HepG2 (cell line): ENCODE results near the gene SYP. TPM values are rescaled to one million over a fixed set of nuclear protein-coding genes. Genes with fewer than 3 reads are reported as not detected.

Source experiments
- ATAC-seq: fragments of 200-7000 bp; cut with Tn5 transposase; 3 replicates; pipeline ENCODE4 v1.9.1; 2020; ENCODE audit warnings: mild to moderate bottlenecking, moderate library complexity
- BruUV-seq: library from RNA; stranded (reverse); fragments of 400-500 nt; replicated peaks from 2 replicates; lab custom pipeline; 2021; lab: Mats Ljungman, UMichigan
- CTCF ChIA-PET: fragments of 300-600 bp; formaldehyde crosslinking; extraction: SDS; loops from one replicate; lab custom pipeline; 2021; ENCODE audit warnings: low total read pairs, inconsistent platforms, low intra/inter-chr PET ratio; lab: Yijun Ruan, JAX
- POLR2A ChIA-PET: fragments of 350-600 bp; sonication (Branson Sonifier 250); formaldehyde crosslinking; loops from one replicate; lab custom pipeline; 2020; ENCODE audit warnings: antibody characterized with exemption, inconsistent platforms; lab: Yijun Ruan, JAX
- DNase-seq: peaks from one replicate; pipeline ENCODE4 v3.0.0-alpha.2; 2015; ENCODE audit warnings: low spot score
- FAIRE-seq: peaks from 3 replicates; lab custom pipeline; 2011; peaks lifted over from hg19 to GRCh38; lab: Jason Lieb, UNC
- H2AFZ ChIP-seq: one replicate; pipeline ENCODE4 v1.6.1; 2011; ENCODE audit warnings: low read length, inconsistent platforms
- H3K27ac ChIP-seq: fragments of 300-600 bp; 3 replicates; pipeline ENCODE4 v1.8.0; 2011; ENCODE audit warnings: mixed run types, mild to moderate bottlenecking, mixed read lengths, low read length, inconsistent platforms; ENCODE audit not compliant: insufficient read depth; ENCODE audit errors: extremely low read length
- H3K27me3 ChIP-seq, 2 experiments: fragments of 200-600 bp in 1 of 2; 2 replicates in 1 of 2; 3 replicates in 1 of 2; pipeline versions ENCODE4 v1.6.0 to v1.8.0; 2011; ENCODE audit warnings: low read length in 2 of 2, mild to moderate bottlenecking in 2 of 2, moderate library complexity in 2 of 2, inconsistent platforms in 1 of 2; ENCODE audit not compliant: insufficient read depth in 2 of 2, control insufficient read depth in 1 of 2
- H3K36me3 ChIP-seq, 2 experiments: fragments of 200-600 bp in 1 of 2; replicated peaks in 1 of 2; 2 replicates in 1 of 2; 3 replicates in 1 of 2; pipeline versions ENCODE4 v1.5.1 to v1.8.0; 2011; ENCODE audit warnings: low read length in 2 of 2, inconsistent platforms in 1 of 2; ENCODE audit not compliant: insufficient read depth in 2 of 2, control insufficient read depth in 1 of 2
- H3K4me1 ChIP-seq: 2 replicates; pipeline ENCODE4 v1.5.1; 2012; ENCODE audit warnings: low read length, inconsistent platforms; ENCODE audit not compliant: insufficient read depth
- H3K4me2 ChIP-seq: 2 replicates; pipeline ENCODE4 v1.6.0; 2011; ENCODE audit warnings: low read depth, low read length, inconsistent platforms
- H3K4me3 ChIP-seq, 3 experiments: fragments of 200-600 bp in 1 of 3; sonication (generic), shearing (Covaris generic) in 1 of 3; replicated peaks in 1 of 3; 2 replicates each; pipeline ENCODE4 v1.5.1; 2011 to 2016; ENCODE audit warnings: low read length in 3 of 3, inconsistent platforms in 2 of 3, low read depth in 2 of 3, mild to moderate bottlenecking in 2 of 3, control low read depth in 1 of 3, mixed read lengths in 1 of 3; ENCODE audit not compliant: insufficient read depth in 1 of 3
- H3K79me2 ChIP-seq: one replicate; pipeline ENCODE4 v1.6.1; 2011; ENCODE audit warnings: low read length, inconsistent platforms; ENCODE audit not compliant: insufficient read depth
- H3K9ac ChIP-seq: 2 replicates; pipeline ENCODE4 v1.6.0; 2011; ENCODE audit warnings: mild to moderate bottlenecking, low read depth, low read length, inconsistent platforms; ENCODE audit not compliant: insufficient read depth
- H3K9me3 ChIP-seq: 2 replicates; pipeline ENCODE4 v1.5.1; 2012; ENCODE audit warnings: mild to moderate bottlenecking, low read length
- H4K20me1 ChIP-seq: 2 replicates; pipeline ENCODE4 v1.6.0; 2011; ENCODE audit warnings: inconsistent platforms, mild to moderate bottlenecking, low read length, moderate library complexity; ENCODE audit not compliant: insufficient read depth
- ARID2 ChIP-seq: sonication (generic); formaldehyde crosslinking; IDR thresholded peaks from 2 replicates; pipeline ENCODE4 v1.8.1; 2022; ENCODE audit warnings: mild to moderate bottlenecking, missing genetic modification reagents, borderline replicate concordance
- ESRRA ChIP-seq: sonication (generic); formaldehyde crosslinking; IDR thresholded peaks from 2 replicates; pipeline ENCODE4 v1.5.1; 2020; ENCODE audit warnings: mild to moderate bottlenecking, low read depth, missing genetic modification reagents
- GPBP1L1 ChIP-seq: sonication (generic); formaldehyde crosslinking; IDR thresholded peaks from 2 replicates; pipeline ENCODE4 v1.5.0; 2020; ENCODE audit warnings: mild to moderate bottlenecking, missing genetic modification reagents
- HNF4A ChIP-seq: sonication (generic); formaldehyde crosslinking; IDR thresholded peaks from 2 replicates; pipeline ENCODE4 v1.4.0; 2020; ENCODE audit warnings: missing genetic modification reagents
- MLLT10 ChIP-seq: sonication (generic); formaldehyde crosslinking; IDR thresholded peaks from 2 replicates; pipeline ENCODE4 v1.4.0; 2020; ENCODE audit warnings: missing genetic modification reagents
- NR0B2 ChIP-seq: sonication (generic); formaldehyde crosslinking; IDR thresholded peaks from 2 replicates; pipeline ENCODE4 v1.4.0; 2020; ENCODE audit warnings: mild to moderate bottlenecking, missing genetic modification reagents
- RFX3 ChIP-seq: IDR thresholded peaks from 2 replicates; pipeline ENCODE4 v1.6.1; 2016; ENCODE audit warnings: missing biosample characterization, missing genetic modification reagents
- SATB2 ChIP-seq: sonication (generic); formaldehyde crosslinking; IDR thresholded peaks from 2 replicates; pipeline ENCODE4 v1.5.0; 2020; ENCODE audit warnings: missing genetic modification reagents
- ZBTB25 ChIP-seq: IDR thresholded peaks from 2 replicates; pipeline ENCODE4 v1.6.1; 2018; ENCODE audit warnings: missing genetic modification reagents
- ZNF280B ChIP-seq: sonication (generic); formaldehyde crosslinking; IDR thresholded peaks from 2 replicates; pipeline ENCODE4 v1.5.0; 2020; ENCODE audit warnings: missing genetic modification reagents, mild to moderate bottlenecking, borderline replicate concordance
- ZNF44 ChIP-seq: sonication (generic); formaldehyde crosslinking; IDR thresholded peaks from 2 replicates; pipeline ENCODE4 v1.5.1; 2020; ENCODE audit warnings: mild to moderate bottlenecking, missing genetic modification reagents
- whole genome bisulfite sequencing: methylation state at CpG from one replicate; pipeline ENCODE4 v1.1.6; 2017; ENCODE audit warnings: low lambda C conversion rate; 5-methylcytosine and 5-hydroxymethylcytosine counted together
- in situ Hi-C: cut with HindIII; loops from 2 replicates; pipeline ENCODE4 v1.10.0; 2017; ENCODE audit warnings: low pct_unique_long_range_greater_than_20kb; ENCODE audit not compliant: extremely low pct_ligation_motif_present
- intact Hi-C: fragments of 100-400 bp; cut with micrococcal nuclease; formaldehyde crosslinking; loops from one replicate; pipeline ENCODE4 v1.10.0; 2022; ENCODE audit not compliant: unreplicated experiment
- polyA plus RNA-seq, 8 experiments: library from polyadenylated mRNA; depleted of rRNA in 3 of 8; stranded (reverse) in 7 of 8; unstranded in 1 of 8; fragments of >200 nt; fragmentation: Illumina TruSeq in 4 of 8; extraction: Trizol in 4 of 8; gene quantifications; 2 replicates each; pipeline versions ENCODE4 v1.2.1 to v1.2.3, GENCODE V29; 2011 to 2016; ENCODE audit warnings: low read depth in 4 of 8, missing spikeins in 1 of 8, mixed read lengths in 1 of 8; ENCODE audit not compliant: insufficient read depth in 1 of 8
- total RNA-seq, 5 experiments: library from RNA; depleted of rRNA; stranded (reverse); fragments of >200 nt; fragmentation: Illumina TruSeq; extraction: Trizol; gene quantifications; 2 replicates each; pipeline ENCODE4 v1.2.3, GENCODE V29; 2016; ENCODE audit warnings: low read depth in 1 of 5

Gene SYP
- total and polyA plus RNA-seq, 2 of the 13 experiments (the other 11 are each of a cell fraction or from before 2014, with no cell fraction given): 2.0 to 2.5 TPM

- no TSS peak for BruUV-seq
- intact Hi-C loops (no loop called here), in situ Hi-C loops (no loop called here)
- Histone ChIP-seq H3K9me3 (no peaks in the 10 kb centered on the region), H4K20me1 (no peaks in the 10 kb centered on the region), H3K27ac (no peak overlapping the region), H2AFZ (no peak overlapping the region), H3K4me2 (no peak overlapping the region), H3K9ac (no peak overlapping the region), H3K36me3 (no peaks in the 10 kb centered on the region), H3K27me3 (no peaks in the 10 kb centered on the region), H3K4me3 (no peak overlapping the region), H3K79me2 (no peaks in the 10 kb centered on the region), H3K4me1 (no peaks in the 10 kb centered on the region)
- DNase-seq (no peak), FAIRE-seq (no peak), ATAC-seq (no peak)
- WGBS: 7% methylated on average over 5 of the region's 28 CpGs
- ChIA-PET CTCF (no interaction called here), POLR2A (interaction anchor here (2.7 kb wide), 1 partner anchor 19 kb away, joined by 6 read pairs; no protein-coding TSS in a partner anchor)
- no peak for TF ChIP-seq SATB2 (CRISPR knock-in tag)
- no peak for TF ChIP-seq GPBP1L1 (CRISPR knock-in tag)
- no peak for TF ChIP-seq ZNF280B (CRISPR knock-in tag)
- no peak for TF ChIP-seq ZBTB25 (CRISPR knock-in tag)
- no peak for TF ChIP-seq RFX3
- no peak for TF ChIP-seq ARID2 (CRISPR knock-in tag)
- no peak for TF ChIP-seq ZNF44 (CRISPR knock-in tag)
- TF ChIP-seq NR0B2 (CRISPR knock-in tag): no peak
- no peak for TF ChIP-seq ESRRA (CRISPR knock-in tag)
- no peak for TF ChIP-seq MLLT10
- TF ChIP-seq HNF4A: no peak
Observed at GRCh38 chrX:49209434-49210251, 9.7 kb upstream of the SYP start.
